Liver (tissue), 3 donors: Measurements from ENCODE around the gene HLTF.

ENCODE experiments used
- CTCF ChIP-seq: fragments of 150-350 bp; IDR thresholded peaks from 2 replicates; pipeline ENCODE4 v1.5.1; 2017; ENCODE audit warnings: improper control_type of control experiment, low read depth, low read length; ENCODE audit not compliant: missing input control
- JUND ChIP-seq, 2 donors: IDR thresholded peaks; 2 replicates each; pipeline ENCODE4 v1.6.1; 2016; ENCODE audit warnings: antibody characterized with exemption in 2 of 2
- RAD21 ChIP-seq, 2 donors: IDR thresholded peaks; 2 replicates each; pipeline ENCODE4 v1.6.1; 2016; ENCODE audit warnings: antibody characterized with exemption in 2 of 2, mild to moderate bottlenecking in 2 of 2
- donor health status: healthy.
- donor health status: healthy.

- TF ChIP-seq RAD21 (IDR thresholded peaks at IDR 0.05) (no peak), CTCF (no peak), JUND (IDR thresholded peaks at IDR 0.05) (no peak)
Measured at GRCh38 chr3:149038322-149038721, 48.0 kb downstream of the HLTF start.
